ENCODE results near the gene KREMEN1. TPM values are rescaled to one million over a fixed set of nuclear protein-coding genes. Genes with fewer than 3 reads are reported as not detected.

Gene KREMEN1
- total and polyA plus RNA-seq, 2 experiments from 2014 or later = 1.8 to 3.8 TPM

DNA sequence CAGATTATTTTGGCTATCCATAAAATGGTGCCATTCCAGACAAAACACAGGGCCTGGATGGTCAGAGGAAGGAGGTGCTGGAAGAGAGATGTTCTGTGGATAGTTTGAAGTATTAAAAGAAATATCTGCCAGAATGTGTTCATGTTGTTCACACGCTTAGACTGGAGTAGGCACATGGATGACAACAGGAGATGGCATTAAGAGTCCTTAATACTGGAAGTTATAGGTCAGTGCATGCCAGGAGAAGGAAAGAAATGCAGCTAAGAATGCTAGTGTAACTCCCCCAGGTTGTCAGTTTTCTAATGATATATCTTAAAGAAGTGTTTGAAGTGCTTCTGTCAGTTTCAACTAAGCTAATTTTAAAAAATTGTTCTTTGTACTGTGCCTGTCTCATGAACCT is 20.2 kb downstream of the KREMEN1 start:
- no peak for ATAC-seq
- Histone ChIP-seq H3K4me3 (no peak overlapping the region), H3K4me1 (ENCODE audit: insufficient read depth) (peaks cover 17% of the 10 kb centered on the region), H3K4me2 (no peak overlapping the region), H3K27ac (ENCODE audit: low read depth) (no peak overlapping the region), H3F3A (replicated peaks; ENCODE audit: low read depth) (no peaks in the 10 kb centered on the region), H2AFZ (no peak overlapping the region), H3K79me2 (replicated peaks; ENCODE audit: insufficient read depth) (no peaks in the 10 kb centered on the region), H4K20me1 (replicated peaks; ENCODE audit: insufficient read depth) (0 out of 2 replicates have a peak, but pooled peaks cover 5% of the 10 kb centered on the region), H3K36me3 (ENCODE audit: insufficient read depth) (no peaks in the 10 kb centered on the region), H3K27me3 (ENCODE audit: insufficient read depth) (no peaks in the 10 kb centered on the region), H3K9me2 (ENCODE audit: insufficient read depth) (no peaks in the 10 kb centered on the region)
- no peak overlapping the region for H3K27ac Mint-ChIP-seq
- DNase-seq (ENCODE audit: low spot score) = no peak
- H3K36me3 Mint-ChIP-seq (ENCODE audit: low read depth) = no peaks in the 10 kb centered on the region
- no peaks in the 10 kb centered on the region for H3K9me3 Mint-ChIP-seq
- TF ChIP-seq, protein P1, sequence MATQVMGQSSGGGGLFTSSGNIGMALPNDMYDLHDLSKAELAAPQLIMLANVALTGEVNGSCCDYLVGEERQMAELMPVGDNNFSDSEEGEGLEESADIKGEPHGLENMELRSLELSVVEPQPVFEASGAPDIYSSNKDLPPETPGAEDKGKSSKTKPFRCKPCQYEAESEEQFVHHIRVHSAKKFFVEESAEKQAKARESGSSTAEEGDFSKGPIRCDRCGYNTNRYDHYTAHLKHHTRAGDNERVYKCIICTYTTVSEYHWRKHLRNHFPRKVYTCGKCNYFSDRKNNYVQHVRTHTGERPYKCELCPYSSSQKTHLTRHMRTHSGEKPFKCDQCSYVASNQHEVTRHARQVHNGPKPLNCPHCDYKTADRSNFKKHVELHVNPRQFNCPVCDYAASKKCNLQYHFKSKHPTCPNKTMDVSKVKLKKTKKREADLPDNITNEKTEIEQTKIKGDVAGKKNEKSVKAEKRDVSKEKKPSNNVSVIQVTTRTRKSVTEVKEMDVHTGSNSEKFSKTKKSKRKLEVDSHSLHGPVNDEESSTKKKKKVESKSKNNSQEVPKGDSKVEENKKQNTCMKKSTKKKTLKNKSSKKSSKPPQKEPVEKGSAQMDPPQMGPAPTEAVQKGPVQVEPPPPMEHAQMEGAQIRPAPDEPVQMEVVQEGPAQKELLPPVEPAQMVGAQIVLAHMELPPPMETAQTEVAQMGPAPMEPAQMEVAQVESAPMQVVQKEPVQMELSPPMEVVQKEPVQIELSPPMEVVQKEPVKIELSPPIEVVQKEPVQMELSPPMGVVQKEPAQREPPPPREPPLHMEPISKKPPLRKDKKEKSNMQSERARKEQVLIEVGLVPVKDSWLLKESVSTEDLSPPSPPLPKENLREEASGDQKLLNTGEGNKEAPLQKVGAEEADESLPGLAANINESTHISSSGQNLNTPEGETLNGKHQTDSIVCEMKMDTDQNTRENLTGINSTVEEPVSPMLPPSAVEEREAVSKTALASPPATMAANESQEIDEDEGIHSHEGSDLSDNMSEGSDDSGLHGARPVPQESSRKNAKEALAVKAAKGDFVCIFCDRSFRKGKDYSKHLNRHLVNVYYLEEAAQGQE (IDR thresholded peaks at IDR 0.05; ENCODE audit: unreplicated experiment) = no peak
- TF ChIP-seq STAT1 (IDR thresholded peaks at IDR 0.05; ENCODE audit: unreplicated experiment) (no peak), POLR2AphosphoS5 (IDR thresholded peaks at IDR 0.05; ENCODE audit: low read depth) (no peak), NANOG (IDR thresholded peaks at IDR 0.05; ENCODE audit: borderline replicate concordance) (no peak), ZNF331 (CRISPR knock-in tag; IDR thresholded peaks at IDR 0.05; ENCODE audit: low read depth) (no peak), EZH2phosphoT487 (IDR thresholded peaks at IDR 0.05; ENCODE audit: unreplicated experiment) (no peak)
- TF ChIP-seq, protein P2, sequence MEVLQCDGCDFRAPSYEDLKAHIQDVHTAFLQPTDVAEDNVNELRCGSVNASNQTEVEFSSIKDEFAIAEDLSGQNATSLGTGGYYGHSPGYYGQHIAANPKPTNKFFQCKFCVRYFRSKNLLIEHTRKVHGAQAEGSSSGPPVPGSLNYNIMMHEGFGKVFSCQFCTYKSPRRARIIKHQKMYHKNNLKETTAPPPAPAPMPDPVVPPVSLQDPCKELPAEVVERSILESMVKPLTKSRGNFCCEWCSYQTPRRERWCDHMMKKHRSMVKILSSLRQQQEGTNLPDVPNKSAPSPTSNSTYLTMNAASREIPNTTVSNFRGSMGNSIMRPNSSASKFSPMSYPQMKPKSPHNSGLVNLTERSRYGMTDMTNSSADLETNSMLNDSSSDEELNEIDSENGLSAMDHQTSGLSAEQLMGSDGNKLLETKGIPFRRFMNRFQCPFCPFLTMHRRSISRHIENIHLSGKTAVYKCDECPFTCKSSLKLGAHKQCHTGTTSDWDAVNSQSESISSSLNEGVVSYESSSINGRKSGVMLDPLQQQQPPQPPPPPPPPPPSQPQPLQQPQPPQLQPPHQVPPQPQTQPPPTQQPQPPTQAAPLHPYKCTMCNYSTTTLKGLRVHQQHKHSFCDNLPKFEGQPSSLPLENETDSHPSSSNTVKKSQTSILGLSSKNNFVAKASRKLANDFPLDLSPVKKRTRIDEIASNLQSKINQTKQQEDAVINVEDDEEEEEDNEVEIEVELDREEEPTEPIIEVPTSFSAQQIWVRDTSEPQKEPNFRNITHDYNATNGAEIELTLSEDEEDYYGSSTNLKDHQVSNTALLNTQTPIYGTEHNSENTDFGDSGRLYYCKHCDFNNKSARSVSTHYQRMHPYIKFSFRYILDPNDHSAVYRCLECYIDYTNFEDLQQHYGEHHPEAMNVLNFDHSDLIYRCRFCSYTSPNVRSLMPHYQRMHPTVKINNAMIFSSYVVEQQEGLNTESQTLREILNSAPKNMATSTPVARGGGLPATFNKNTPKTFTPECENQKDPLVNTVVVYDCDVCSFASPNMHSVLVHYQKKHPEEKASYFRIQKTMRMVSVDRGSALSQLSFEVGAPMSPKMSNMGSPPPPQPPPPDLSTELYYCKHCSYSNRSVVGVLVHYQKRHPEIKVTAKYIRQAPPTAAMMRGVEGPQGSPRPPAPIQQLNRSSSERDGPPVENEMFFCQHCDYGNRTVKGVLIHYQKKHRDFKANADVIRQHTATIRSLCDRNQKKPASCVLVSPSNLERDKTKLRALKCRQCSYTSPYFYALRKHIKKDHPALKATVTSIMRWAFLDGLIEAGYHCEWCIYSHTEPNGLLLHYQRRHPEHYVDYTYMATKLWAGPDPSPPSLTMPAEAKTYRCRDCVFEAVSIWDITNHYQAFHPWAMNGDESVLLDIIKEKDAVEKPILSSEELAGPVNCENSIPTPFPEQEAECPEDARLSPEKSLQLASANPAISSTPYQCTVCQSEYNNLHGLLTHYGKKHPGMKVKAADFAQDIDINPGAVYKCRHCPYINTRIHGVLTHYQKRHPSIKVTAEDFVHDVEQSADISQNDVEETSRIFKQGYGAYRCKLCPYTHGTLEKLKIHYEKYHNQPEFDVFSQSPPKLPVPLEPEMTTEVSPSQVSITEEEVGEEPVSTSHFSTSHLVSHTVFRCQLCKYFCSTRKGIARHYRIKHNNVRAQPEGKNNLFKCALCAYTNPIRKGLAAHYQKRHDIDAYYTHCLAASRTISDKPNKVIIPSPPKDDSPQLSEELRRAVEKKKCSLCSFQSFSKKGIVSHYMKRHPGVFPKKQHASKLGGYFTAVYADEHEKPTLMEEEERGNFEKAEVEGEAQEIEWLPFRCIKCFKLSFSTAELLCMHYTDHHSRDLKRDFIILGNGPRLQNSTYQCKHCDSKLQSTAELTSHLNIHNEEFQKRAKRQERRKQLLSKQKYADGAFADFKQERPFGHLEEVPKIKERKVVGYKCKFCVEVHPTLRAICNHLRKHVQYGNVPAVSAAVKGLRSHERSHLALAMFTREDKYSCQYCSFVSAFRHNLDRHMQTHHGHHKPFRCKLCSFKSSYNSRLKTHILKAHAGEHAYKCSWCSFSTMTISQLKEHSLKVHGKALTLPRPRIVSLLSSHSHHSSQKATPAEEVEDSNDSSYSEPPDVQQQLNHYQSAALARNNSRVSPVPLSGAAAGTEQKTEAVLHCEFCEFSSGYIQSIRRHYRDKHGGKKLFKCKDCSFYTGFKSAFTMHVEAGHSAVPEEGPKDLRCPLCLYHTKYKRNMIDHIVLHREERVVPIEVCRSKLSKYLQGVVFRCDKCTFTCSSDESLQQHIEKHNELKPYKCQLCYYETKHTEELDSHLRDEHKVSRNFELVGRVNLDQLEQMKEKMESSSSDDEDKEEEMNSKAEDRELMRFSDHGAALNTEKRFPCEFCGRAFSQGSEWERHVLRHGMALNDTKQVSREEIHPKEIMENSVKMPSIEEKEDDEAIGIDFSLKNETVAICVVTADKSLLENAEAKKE (CRISPR knock-in tag; IDR thresholded peaks at IDR 0.05) = no peak
- TF ChIP-seq, protein P3, sequence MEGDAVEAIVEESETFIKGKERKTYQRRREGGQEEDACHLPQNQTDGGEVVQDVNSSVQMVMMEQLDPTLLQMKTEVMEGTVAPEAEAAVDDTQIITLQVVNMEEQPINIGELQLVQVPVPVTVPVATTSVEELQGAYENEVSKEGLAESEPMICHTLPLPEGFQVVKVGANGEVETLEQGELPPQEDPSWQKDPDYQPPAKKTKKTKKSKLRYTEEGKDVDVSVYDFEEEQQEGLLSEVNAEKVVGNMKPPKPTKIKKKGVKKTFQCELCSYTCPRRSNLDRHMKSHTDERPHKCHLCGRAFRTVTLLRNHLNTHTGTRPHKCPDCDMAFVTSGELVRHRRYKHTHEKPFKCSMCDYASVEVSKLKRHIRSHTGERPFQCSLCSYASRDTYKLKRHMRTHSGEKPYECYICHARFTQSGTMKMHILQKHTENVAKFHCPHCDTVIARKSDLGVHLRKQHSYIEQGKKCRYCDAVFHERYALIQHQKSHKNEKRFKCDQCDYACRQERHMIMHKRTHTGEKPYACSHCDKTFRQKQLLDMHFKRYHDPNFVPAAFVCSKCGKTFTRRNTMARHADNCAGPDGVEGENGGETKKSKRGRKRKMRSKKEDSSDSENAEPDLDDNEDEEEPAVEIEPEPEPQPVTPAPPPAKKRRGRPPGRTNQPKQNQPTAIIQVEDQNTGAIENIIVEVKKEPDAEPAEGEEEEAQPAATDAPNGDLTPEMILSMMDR (conservative IDR thresholded peaks at IDR 0.05; ENCODE audit: low read depth in 2 of 2) = no peak
- TF ChIP-seq, protein P4, sequence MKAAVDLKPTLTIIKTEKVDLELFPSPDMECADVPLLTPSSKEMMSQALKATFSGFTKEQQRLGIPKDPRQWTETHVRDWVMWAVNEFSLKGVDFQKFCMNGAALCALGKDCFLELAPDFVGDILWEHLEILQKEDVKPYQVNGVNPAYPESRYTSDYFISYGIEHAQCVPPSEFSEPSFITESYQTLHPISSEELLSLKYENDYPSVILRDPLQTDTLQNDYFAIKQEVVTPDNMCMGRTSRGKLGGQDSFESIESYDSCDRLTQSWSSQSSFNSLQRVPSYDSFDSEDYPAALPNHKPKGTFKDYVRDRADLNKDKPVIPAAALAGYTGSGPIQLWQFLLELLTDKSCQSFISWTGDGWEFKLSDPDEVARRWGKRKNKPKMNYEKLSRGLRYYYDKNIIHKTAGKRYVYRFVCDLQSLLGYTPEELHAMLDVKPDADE (IDR thresholded peaks at IDR 0.05) = no peak
- no peak overlapping the region for H3K4me3 Mint-ChIP-seq
- peaks cover 2% of the 10 kb centered on the region for H3K27me3 Mint-ChIP-seq (ENCODE audit: insufficient read depth, low read depth, poor library complexity)
- peaks cover 18% of the 10 kb centered on the region for H3K4me1 Mint-ChIP-seq
